Stomach (tissue), 4 donors: ENCODE data around the gene ODAPH.
"Not testable (repeated sequence)": the region's sequence is repeated elsewhere in the genome, so short reads cannot be mapped to it uniquely, and the experiment has no call there.

Experiments used
- EP300 ChIP-seq: sonication (generic); formaldehyde crosslinking; IDR thresholded peaks from one replicate; pipeline ENCODE4 v1.6.1; 2017; ENCODE audit warnings: antibody characterized with exemption
- POLR2AphosphoS5 ChIP-seq, 3 donors: sonication (generic); formaldehyde crosslinking; IDR thresholded peaks; one replicate each; pipeline ENCODE4 v1.6.1; 2016; ENCODE audit warnings: antibody characterized with exemption in 3 of 3
- TF ChIP-seq, protein P1 (sequence below), 7 experiments: fragments of 450-650 bp in 4 of 7; fragments of 200-600 bp in 3 of 7; sonication (generic) in 3 of 7; IDR thresholded peaks; one replicate each; pipeline ENCODE4 v1.5.1; 2016 to 2019; ENCODE audit warnings: antibody characterized with exemption in 7 of 7, control low read depth in 2 of 7, mild to moderate bottlenecking in 1 of 7

DNA sequence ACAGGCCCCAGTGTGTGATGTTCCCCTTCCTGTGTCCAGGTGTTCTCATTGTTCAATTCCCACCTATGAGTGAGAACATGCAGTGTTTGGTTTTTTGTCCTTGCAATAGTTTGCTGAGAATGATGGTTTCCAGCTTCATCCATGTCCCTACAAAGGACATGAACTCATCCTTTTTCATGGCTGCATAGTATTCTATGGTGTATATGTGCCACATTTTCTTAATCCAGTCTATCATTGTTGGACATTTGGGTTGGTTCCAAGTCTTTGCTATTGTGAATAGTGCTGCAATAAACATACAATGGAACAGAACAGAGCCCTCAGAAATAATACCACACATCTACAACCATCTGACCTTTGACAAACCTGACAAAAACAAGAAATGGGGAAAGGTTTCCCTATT is 21.9 kb upstream of the ODAPH start:
- not testable (repeated sequence) for TF ChIP-seq POLR2AphosphoS5 (IDR thresholded peaks at IDR 0.05); EP300
- TF ChIP-seq, protein P1, sequence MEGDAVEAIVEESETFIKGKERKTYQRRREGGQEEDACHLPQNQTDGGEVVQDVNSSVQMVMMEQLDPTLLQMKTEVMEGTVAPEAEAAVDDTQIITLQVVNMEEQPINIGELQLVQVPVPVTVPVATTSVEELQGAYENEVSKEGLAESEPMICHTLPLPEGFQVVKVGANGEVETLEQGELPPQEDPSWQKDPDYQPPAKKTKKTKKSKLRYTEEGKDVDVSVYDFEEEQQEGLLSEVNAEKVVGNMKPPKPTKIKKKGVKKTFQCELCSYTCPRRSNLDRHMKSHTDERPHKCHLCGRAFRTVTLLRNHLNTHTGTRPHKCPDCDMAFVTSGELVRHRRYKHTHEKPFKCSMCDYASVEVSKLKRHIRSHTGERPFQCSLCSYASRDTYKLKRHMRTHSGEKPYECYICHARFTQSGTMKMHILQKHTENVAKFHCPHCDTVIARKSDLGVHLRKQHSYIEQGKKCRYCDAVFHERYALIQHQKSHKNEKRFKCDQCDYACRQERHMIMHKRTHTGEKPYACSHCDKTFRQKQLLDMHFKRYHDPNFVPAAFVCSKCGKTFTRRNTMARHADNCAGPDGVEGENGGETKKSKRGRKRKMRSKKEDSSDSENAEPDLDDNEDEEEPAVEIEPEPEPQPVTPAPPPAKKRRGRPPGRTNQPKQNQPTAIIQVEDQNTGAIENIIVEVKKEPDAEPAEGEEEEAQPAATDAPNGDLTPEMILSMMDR (IDR thresholded peaks at IDR 0.05), result not testable (repeated sequence)
